Kidney capillary endothelial cell (primary cell): ENCODE data around the gene KRT9.
"Not testable (repeated sequence)": the region's sequence is repeated elsewhere in the genome, so short reads cannot be mapped to it uniquely, and the experiment has no call there.

Experiments used
- DNase-seq: peaks from one replicate; pipeline ENCODE4 v3.0.0-alpha.2; 2018; ENCODE audit warnings: low spot score

The KRT9 gene

DNA sequence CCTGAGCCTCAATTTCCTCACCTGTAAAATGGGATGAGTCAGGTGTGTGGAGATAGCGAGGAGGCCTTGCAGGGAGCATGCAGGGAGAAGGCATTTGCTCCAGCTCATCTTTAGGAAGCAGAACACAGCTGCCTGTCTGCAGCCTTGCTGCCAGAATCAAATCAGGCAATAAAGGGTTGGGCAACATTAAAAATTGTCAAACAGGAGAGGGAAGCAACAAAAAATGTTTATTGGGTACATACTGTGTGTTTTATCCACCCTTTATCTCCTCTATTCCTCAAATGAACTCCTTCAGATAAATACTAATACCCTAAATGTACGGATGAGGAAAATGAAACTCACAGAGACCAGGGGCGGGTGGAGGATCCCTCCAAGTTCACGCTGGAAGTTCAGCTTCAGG is 28.5 kb upstream of the KRT9 start:
- DNase-seq: no peak

DNA sequence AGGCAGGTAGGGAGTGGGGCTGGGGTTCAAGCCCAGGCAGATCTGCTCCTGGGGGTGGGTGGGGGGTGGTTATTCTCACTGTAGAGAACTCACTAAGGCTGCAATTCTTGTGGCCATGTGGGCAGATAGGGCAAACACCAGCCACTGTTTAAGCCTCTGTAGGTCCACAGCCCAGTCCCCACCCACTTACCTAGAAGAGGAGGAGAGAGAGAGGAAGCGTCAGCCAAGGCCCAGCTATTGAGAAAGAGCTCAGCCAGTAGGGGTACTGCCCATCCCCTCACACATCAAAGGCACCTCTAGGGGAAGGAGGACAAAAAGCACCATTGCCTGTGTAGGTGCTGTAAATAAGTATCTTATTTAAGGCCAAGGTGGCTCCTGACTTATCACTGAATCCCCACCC is 27.8 kb upstream of the KRT9 start:
- no peak for DNase-seq

DNA sequence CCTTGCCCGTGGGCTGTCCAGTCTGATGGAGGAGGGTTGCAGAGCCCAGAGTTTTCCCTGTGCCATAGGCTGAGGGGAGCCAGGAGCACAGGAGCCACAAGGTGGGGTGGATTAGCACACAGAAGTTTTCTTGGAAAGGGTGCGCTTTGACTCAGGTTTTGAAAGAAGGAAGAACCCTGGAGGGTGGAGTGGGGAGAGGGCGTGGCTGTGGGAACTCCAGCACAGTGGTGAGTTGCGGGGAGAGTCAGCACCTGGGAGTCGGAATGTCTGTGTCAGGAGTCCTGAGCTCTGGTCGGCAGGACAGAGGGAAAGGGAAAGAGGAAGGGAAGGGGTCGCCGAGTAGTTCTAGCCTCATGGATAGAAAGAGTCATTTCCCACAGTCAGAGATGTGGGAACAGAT is 23.7 kb upstream of the KRT9 start:
- DNase-seq: no peak

DNA sequence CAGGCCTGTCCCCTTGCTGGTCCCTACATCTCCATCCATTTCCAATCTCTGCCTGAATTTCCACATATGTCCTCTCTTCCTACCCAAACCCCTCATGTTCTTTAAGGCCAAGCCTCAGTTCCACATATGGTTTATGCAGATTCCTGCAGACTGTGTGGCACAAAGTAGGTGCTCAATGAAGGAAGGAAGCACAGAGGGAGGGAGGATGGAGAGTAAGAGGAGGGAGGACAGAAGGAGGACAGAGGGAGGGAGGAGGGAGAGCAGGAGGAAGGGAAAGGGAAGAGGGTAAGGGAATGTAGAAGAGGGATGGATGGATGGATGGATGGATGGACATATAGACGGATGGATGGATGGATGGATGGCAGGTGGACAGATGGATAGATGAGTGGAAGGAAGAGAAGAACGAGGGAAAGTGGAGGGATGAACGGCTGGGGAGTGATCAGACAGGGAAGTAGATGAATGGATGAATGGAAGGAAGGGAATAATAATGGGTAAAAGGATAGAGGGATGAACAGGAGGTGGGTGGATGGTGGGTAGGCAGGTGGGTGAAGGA is 22.6 kb upstream of the KRT9 start:
- DNase-seq: no peak

DNA sequence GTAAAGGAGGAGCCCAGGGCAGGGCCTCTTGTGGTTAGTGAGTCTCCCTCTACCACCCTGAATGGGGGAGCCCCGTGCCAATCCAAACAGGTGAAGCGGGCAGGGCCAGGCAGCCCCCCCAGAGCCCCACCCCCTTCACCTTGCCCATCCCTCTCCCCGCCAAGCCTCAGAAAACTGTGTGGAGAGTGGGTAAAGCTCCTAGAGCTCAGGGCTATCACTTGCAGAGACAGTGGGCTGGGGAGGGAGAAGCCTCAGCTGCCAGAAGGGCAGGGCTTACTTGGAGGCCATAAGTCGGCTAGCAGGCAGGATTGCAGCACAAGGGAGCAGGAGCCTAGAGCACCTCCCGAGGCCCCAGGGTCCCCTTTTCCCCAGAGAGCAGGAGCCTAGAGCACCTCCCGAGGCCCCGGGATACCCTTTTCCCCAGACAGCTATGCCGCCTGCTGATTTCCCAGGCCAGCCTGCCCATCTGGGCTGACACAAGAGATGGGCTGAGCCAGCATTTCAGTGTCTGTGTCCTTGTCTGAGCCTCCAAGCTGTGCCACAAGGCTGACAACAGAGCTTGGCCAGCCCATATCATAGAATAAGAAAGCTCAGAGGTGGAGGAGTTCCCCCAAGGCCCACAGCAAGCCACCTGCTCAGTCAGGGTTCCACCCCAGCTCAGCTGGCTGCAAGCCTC is 21.6 kb upstream of the KRT9 start:
- DNase-seq: no peak

DNA sequence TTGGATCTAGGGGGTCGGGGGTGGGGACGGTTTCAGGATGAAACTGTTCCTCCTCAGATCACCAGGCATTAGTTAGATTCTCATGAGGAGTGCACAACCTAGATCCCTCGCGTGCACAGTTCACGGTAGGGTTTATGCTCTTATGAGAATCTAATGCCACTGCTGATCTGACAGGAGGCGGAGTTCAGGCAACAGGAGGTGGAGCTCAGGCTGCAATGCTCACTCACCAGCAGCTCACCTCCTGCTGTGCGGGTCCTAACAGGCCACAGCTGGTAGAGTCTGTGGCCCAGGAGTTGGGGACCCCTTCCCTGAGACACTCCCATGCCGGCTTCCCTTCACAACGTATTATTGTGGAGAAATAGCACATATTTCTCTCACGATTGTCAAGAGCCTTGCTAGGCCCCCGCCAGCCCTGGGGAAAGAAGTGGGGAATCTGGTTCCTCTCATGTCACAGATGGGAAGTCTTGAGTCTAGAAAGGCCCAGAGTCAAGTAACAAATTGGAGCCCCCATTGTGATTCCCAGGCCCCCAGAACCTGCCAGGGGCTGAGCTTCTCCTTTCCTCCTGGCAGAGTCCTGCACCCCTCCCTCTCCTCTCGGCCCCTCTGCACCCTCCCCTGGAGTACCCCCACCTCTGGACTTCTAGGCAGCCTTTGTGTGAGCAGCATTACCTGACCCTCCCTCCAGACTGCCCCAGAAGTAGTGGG is 20.9 kb upstream of the KRT9 start:
- DNase-seq: no peak

DNA sequence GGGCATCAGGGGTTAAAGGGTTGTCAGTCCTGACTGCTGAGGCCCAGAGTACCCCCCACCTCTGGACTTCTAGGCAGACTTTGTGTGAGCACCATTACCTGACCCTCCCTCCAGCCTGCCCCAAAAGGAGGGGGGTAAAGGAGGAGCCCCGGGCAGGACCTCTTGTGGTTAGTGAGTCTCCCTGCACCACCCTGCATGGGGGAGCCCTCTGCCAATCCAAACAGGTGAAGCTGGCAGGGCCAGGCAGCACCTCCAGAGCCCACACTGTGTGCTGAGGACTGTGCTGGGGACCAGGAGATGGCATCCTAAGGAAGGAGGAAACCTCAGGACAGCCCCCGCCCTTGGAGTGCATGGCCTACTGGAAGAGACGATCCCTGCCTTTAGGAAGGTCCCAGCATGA is 17.4 kb upstream of the KRT9 start:
- DNase-seq: no peak

DNA sequence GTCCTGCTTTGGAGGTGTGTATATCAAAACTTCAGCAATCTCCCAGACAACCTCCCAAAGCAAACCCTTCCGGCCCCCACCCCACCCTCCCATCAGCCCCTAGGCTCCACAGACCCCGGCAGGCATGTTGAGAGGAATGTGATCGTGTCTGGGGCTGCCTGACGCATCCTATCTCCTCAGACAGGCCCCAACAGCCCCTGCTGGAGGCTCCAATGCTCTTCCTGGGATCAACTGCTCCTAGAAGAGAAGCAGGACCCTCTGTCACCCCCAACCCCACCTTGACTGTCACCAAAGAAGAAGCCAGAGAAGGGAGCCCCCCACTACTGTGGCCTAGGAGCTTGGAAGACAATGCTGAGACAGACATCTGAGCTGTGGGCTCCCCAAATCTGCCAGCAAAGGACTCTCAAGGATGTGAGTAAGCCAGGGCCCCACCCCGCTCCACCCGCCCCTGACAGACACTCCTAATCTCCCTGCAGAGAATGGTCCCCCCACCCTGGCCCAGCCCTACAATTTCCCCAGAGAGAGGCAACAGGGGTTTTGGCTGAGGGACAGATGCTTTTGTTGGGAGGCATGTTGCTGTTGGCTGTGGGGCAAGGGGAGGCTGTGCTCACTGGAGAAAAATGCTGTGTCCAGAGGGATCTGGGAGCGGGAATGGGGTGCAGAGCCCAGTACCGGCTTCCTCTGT is 16.4 kb upstream of the KRT9 start:
- DNase-seq: no peak

DNA sequence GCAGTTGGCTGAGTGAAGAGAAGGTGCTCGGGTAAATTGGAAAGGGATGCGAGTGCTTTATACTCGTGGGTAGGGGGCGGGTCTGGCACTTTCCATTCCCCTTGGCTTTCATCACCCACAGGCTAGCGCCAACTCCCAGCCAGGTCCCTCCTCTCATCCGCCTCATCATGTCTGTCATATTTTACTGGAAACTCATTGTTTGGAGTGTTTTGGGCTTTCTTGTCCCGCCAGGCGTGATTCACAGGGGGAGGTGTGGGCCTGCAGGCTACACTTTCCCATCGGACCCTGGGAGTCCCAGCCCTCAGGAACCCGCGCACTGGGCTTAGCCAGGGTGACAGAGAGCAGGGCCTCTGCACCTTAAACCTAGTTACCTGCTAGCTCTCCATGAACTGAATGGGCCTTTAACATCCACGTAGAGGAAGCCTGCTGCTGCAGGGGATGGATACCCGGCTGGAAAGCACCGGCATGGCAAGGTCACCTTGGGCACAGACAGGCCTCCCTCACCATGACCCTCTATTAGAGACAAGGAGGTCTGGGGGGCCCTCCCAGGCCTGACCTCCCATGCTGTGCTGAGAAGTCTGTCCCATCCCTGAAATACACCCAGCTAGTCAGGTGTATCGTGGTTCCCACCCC is 15.1 kb upstream of the KRT9 start, which contains the start of gene KRT14:
KRT14 (minus strand) TSS at position 33 of the 633 bp plus-strand sequence. CDS start 61 bp downstream, outside the sequence.
- DNase-seq: no peak

DNA sequence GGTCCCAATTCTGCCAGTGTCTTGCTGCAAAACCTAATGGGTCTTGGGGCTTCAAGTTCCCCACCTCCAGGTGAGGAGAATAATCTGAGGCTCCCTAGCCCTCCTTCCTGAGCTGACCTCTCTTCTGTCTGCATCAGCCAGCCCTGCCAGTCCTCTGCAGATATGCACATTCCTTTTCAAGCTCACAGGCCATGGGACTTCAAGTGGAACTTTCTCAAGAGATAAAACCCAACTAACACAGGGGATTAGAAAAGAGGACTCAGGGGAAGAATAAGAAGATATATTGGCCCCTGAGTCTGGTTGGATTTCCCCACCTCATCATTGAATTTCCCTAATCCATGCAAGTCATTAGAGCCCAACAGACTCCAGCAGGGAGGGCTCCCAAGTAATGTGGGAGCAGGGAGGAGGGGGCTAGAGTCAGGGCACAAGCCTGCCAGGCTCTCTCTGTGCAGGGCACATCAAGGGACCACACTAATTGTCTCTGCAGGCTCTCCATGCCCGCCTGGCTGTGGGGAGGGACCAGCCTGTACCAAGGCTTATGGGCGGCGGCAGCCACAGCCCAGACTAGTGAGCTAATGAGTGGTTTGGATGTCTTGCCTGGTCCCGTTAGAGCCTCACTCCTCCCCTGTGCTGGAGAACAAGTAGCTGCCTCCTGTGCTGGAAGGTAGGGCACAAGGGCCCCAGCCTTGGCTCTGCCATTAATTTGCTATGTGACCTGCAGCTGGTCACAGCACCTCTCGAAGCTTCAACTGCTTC is 13.6 kb upstream of the KRT9 start:
- no peak for DNase-seq

DNA sequence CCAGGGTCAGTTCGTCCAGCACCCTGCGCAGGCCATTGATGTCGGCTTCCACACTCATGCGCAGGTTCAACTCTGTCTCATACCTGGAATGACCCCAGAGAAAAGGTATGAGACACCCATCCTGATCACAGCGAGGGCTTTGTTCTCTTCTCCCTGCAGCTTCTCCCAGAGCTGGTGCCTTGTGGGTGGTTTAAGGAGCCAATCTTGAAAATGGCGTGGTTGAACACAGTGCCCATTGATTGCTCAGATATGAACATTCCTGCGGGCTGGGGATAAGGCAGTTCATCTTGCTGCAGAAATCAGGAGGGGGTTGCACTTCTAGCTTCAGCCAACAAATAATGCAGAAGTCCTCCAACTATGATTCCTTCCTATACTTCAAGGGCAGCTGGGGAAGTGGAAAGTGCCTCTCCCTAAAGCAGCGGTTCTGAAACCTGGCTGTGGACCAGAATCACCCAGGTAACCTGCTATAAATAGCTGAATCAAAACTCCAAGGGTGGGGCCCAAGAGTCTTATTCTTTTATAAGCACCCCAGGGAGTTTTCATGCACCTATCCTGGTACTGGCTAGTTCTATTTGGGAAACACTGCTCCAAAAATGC is 12.6 kb upstream of the KRT9 start:
- DNase-seq: not testable (repeated sequence)

DNA sequence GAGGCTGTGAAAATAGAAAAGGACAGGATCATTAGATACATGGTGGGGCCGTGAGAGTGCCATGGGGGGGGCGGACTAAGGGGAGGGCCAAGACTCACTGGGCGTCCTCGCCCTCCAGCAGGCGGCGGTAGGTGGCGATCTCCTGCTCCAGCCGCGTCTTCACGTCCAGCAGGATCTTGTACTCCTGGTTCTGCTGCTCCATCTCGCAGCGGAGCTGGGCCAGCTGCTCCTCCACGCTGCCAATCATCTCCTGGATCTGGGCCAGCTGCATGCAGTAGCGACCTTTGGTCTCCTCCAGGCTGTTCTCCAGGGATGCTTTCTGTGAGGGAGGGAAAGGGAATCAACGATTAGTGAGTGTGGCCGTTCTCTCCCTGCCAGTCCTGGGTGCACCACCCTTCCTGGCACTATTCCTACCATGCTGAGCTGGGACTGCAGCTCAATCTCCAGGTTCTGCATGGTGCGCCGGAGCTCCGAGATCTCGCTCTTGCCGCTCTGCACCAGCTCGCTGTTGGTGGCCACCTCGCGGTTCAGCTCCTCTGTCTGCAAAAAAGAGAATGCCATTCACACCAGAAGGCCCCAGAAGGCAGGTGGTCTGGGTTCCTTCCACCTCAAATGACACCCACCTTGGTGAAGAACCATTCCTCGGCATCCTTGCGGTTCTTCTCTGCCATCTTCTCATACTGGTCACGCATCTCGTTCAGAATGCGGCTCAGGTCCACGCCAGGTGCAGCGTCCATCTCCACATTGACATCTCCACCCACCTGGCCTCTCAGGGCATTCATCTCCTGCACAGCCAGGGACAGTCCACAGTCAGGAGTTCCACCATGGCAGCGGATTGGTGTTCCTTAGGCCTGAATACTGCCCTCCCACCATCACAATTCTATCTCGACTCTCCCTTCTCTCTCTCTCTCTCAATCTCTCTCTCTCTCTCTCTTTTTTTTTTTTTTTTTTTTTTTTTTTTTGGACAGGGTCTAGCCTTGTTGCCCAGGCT is 11.6 kb upstream of the KRT9 start:
- no peak for DNase-seq

DNA sequence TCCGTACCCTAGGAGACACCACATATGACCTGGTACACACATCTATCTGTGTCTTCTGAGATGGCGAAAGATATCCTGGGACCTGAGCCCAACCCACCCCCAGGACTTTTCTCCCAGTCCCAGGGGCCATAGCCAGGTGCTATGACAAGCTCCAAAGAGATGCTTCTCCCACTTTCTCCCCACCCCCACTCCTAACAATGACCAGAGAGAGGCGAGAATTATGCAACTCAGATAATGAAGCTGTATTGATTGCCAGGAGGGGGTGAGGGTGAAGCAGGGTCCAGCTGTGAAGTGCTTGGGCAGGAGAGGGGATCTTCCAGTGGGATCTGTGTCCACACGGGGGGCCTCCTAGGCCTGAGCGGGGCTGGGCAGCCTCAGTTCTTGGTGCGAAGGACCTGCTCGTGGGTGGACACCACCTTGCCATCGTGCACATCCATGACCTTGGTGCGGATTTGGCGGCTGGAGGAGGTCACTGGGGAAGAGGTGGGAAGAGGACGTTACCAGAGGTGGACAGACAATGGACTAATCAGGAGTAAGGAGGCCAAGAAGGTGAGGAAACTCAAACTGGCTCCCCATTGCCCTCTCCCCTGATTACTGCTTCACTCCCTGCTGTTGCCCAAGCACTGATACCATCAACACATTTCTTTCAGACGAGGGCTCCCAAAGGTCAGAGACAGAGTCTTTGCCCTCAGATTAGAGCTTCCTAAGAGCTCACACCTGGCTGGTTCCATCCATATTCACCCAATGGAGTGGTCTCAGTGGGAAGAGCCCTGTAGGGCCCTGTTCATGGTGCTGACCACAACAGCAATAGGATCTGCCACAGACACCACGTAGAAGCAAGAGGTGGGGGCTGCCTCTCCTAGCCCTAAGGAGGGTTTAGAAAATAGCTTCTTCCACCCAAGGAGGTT is 10.5 kb upstream of the KRT9 start:
- DNase-seq: not testable (repeated sequence)

DNA sequence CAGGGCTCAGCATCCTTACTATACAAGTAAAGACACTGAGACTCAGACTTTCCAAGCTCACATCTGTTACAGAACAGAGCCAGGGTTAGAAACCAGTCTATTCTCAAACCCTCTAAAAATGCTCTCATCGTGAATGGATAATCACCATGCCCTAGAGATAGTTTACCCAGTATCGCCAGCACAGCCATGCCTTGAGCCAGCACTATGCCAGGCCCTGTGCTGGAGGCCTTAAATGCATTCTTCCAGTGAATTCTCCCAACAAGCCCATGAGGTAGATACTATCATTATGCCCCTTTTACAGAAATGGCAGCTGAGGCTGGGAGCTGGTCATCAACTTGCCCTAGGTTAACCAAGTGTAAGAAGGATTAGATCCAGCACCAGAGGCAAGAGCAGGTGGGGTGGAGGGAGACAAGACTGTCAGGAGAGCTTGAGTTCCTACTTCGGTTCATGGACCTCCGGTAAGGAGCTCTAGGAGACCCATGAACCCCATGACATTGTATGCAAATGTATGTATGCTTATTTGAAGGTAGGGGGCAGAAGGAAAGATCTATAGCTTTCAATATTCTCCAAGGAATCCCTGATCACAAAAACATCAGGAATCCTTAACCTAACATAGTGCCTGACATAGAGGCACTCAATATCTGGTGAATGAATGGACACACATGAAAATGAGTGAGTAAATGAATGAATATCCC is 9.7 kb upstream of the KRT9 start:
- DNase-seq: no peak

DNA sequence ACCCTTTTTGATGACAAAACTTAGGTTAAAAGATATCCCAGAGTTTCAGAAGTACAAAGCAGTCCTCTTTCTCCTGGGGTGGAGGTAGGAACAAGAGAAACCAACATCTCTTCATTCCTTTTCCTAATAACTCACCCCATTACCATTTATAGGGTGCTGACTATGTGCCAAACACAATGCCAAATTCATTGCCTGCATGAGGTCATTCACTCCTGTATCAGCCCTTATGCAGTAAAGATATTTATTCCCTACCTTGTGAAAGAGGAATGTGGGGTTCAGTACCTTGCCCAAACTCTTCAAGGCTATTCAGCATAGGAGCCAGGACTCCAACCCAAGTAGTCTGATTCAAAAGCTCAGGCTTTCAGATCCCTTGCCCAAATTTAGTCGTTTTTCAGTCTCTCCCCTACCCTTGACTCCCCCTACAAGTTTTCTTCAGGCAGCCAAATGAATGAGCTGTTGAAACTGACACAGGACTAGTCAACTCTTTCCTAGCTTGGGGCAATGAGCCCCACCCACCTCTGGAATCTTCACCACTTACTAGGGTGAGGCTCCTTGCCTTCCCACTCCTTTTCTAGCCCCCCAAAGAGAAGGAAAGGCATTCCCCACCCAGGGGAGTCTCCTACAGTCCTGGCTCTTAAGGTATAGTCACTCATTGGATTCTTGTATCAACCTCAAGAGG is 9.0 kb upstream of the KRT9 start:
- no peak for DNase-seq

DNA sequence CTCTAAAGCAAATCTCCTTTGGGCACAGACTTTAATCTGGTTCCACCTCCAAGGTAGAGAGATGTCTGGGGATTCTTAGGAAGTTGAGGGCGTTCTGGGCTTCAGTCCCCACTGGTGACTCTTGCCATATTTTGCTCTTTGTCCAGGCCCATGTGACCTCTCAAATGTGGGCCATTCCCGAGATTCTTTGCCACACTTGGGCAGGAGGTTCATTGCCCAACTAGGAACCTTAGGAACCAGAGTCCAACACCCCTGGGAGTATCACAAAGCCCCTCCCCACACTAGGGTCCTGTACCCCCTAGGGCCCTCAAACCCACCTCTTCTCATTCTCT is 8.4 kb upstream of the KRT9 start:
- DNase-seq: no peak

DNA sequence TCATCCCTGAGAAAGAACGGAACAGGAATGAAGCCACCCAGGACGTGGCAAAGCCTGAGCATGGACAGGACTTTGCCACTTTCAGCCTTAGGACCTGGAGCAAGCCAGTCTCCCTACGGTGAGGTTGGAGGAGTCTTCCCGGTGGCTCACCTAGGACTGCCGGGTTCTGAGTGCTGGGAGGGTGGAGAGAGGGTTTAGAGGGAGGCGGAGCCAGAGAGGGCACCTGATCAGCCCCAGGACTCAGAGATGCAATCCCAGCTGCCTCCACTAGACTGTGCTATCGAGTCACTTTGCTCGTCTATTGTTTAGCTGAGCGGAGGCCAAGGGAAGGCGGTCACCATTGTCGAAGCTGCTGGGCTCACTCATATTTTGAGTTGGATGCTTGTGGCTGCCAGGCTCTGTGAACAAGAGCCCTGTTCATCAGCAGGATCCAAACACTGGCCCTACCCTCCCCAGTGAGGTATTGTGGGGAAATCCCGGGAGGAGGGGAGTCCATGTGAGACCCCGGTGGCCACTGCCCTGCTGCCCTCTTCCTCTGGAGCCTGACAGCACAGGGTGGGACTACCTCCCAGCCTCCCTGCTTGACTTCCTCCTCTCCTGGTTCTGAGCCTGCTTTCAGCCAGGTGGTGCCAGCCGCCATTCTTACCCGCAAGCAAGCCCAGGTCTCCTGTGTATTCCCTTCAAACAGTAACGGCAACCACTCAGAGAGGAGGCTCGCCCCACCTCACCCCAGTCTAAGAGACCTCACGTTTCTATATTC is 7.8 kb upstream of the KRT9 start:
- peak; percentile 75 for DNase-seq
